Hematopoietic multipotent progenitor cell treated with erythropoietin and hydrocortisone succinate and interleukin-3 and kit ligand, for 17 days (in vitro differentiated cells): ENCODE data around the gene OGDHL.
"Not testable (repeated sequence)": the region's sequence is repeated elsewhere in the genome, so short reads cannot be mapped to it uniquely, and the experiment has no call there.

ENCODE experiments used
- DNase-seq: peaks from one replicate; pipeline ENCODE4 v3.0.0-alpha.2; 2015; ENCODE audit warnings: low spot score

The OGDHL gene

DNA sequence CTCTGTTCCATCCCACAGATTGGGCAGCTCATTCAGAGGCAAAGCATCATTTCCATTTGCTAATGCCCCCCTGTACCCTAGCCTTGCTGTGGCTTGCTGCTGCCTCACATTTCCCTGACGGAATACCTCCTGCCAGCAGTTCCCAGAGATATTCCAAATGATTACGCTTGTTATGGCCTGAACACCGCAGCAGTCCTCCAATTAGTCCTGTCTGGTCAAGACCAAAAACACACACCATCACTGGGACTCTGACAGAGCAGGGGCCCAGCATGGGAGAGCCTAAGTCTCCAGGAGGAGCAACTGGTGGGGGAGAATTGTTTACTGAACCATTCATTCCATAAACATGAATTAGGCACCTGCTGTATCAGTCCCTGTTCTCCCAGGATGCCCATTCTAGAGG, 6.1 kb downstream of the OGDHL start:
- DNase-seq: no peak

- DNase-seq: not testable (repeated sequence)
Measured at GRCh38 chr10:49754951-49755350, 7.2 kb downstream of the OGDHL start.

DNA sequence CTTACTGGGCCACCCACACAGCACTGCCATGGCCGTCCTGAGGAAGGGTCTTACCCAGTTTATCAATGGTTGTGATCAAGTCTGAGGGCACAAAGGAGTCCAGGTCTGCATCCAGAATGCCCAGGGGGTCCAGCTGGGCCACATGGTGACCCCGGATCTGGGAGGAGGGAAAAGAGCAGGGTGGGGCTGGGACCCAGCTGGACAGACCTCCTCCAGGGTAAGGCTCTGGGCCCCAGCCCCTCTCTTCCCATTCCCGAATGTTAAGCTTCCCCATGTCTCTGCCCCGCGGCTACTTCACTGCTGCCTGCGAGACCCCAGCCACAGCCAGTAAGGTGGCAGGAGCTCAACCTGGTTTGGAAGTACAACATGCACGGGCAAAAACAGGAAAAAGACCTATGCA, 9.5 kb downstream of the OGDHL start:
- no peak for DNase-seq

DNA sequence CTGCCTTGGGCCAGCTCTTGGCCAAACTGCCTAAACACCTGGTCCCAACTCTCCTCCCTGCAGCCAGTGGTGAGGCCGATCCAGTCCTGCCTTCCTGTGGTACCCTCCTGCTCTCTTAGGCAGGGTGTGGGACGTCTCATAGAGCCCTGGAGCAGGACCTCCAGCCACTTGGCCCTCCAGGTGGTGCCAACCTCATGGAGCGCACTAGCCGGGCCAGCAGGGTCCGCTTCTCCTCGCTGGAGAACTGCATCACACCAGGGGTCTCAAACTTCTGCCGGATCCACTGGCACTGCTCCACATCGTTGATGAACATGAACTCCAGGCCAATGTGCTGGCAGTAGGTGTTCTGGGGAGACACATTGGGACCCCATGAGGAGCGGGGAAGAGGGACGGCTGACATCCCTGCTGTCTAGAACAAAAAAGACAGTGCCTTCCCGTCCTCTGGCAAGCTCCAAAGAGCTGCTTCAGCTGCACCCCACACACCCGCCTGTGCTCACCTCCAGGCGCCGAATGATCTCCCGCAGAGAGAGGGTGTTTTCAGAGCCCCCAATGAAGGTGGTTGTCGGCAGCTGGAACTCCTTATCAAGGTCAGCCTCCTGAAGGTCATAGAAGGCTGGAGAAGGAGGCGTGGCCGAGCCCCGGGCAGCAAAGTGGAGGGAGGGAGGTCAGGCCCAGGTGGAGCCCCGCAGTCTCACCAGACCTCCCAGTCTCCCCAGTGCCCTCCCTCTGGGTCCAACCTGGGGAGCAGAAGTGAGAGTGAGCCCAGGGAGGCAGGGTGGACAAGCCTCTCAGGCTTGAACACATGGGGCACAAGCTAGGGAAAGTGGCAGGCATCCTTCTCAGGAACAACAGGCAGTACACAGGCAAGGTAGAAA, 10.2 kb downstream of the OGDHL start:
- DNase-seq: no peak

DNA sequence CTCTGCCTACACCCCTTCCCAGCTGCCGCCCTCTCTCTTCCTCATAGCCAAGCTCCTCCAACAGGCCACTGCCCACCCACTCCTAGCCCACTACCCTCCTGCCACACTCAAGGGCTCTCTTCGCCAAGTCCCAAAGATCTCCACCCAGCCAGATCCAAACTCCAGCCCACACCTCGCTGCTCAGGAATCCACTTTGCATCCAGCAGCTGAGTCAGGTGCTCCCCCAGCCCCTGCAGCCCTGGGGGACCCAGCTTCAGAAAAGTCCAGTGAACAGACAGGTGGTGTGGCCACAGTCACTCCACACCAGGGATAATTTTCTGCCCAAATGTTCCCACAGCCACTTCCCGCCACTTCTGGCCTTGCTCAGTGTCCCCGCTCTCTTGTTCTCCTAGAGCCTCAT, 10.9 kb downstream of the OGDHL start:
- no peak for DNase-seq

DNA sequence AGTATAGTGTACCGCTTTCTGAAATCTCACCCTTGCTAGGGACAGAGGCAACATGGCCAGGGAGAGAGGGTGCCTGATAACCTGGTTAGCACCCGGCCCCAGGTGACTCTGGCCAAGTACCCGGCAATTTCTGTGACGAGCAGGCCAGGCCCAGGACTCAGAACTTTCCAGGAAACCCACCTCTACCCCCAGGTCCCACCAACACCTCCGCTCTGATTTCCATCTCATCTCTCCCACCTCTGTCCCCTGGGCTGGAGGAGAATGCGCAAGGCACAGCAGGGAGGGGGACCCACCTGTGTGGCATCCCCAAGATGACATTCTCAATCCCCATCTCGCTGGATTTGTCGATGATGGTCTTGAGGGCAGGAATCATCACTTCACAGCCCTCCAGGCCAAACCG, 11.6 kb downstream of the OGDHL start:
- no peak for DNase-seq

DNA sequence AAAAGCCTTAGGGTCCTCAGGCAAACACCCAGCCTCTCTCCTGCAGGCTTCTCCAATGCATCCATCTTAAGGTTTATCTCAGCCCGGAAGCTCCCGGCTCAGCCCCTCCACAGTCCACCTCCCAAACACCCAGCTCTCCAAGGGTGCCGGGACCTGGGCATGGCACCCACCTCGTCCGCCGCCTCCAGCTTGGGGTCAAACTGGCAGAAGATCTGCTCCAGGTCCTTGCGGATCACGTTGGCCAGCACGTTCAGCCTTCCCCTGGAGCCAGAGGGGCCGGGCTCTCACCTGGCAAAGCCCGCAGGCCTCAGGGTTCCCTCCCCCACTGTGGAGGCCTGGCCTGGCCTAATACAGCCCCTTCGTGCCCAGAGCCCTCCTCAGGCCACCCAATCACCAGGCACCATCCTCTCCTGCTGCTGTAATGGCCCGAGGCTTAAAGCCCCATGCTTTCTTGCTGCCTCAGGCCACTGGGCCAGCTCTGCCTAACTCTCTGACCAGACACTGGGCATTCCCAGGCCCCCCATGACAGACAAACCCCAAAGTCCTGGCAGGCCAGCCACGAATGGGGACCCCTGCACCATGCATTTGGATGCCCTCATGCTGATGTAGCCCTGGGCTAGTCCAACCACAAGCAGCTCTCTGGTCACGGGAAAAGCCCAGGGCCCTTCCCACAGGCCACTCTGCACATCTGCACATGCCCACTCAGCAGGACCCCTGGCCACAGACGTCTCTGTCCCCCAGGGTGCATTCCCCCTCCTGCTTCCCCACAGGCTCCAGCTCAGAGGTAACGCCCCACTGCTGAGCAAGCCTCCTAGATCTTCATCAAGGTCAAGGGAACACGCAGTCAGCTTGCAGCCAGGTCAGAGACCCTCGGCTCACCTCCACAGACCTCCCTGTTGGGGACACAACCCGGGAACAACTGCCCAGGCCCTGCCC, 12.3 kb downstream of the OGDHL start:
- DNase-seq: no peak

- DNase-seq: no peak
Measured at GRCh38 chr10:49749144-49749543, 13.0 kb downstream of the OGDHL start.

DNA sequence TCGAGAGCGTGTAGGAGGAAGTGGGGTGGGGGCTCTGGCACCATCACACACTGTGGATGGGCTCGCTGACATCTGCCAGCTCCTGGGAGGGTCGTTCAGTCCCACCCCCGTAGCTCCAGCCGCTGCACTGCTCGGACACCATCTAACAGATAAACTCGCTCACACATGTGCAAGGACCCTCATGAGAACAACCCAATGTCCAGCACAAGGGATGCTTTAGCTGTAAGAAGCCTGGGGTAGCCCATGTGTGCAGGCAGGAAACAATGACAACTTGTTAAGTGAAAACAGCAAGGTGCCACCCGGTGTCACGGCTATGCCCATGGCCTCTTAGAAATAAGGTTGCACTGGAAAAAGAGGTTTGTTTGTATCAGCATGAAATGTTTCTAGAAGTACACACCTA, 14.1 kb downstream of the OGDHL start:
- DNase-seq: no peak

DNA sequence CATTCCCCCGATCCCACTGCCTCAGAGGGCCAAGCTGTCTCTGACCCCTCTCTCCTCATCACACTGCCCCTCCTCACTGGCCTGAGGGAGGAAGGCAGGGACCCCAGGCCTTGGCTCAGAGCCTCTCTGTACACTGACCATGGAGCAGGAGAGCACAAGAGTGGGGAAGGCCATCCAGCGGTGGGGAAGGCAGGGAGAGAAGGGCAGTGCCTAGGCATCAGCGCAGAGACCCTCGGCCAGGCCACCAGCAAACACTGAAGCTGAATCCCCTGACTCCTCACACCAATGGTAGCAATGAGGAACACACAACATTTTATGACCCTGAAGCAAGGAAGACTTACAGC, 14.8 kb downstream of the OGDHL start:
- no peak for DNase-seq

- no peak for DNase-seq
Measured at GRCh38 chr10:49746626-49747302, 15.4 kb downstream of the OGDHL start.

GRCh38 chr10:49745756-49746155, 16.4 kb downstream of the OGDHL start:
- no peak for DNase-seq

DNA sequence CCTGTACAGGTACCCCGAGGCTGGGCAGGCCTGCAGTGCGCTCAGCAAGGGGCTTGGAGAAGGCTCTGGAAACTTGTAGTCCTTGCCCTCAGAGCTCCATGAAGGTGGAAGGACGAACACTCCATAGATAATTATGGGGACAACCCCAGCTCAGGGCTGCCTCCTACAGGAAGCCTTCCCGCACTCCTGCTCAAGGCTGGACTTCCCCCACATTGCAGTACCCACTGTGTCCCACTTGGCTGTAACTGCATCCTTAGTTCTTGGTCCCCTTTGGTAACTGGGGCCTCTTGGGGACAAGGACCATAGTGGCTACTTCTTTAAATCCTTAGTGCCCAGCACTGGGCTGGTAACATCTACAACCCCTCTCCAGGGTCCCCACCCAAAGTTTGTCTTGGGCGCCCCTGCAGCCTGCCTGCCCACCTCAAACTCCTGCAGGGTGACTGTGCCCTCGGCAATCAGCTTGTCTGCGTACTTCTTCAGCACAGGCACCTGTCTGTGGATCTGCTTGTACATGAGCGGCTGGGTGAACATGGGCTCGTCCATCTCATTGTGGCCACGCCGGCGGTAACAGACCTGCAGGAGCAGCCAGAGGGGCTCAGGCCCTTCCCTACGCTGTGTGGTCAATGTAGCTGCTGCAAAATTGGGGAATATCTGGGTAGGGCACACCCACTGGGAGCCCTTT, 17.1 kb downstream of the OGDHL start:
- DNase-seq: no peak

DNA sequence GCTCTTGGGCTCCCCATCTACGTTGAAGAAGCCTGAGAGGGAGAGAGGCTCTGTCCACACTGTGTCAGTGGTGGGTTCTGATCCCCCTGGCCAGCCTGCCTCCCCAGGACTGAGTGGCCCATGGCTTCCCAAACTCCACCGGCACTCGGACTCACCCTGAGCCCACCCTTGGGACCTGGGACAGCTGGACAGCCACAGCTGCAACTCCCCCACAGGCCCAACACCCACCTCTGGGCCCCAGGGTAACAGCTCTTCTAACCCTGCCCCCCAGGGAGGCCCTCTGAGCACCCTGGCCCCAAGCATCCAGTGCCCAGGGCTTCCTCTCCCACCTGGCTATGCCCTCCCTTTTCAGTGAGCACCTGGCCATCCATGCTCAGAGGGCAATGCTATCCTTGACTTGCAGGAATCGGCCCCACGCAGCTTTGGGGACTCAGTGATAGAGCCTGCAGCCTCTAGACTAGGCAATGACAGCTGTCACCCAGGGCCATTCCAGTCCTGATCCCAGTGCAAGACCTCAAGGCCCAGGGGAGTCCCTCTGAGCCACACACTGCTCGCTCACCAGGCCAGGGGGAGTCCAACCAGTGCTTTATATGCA, 17.9 kb downstream of the OGDHL start:
- no peak for DNase-seq

DNA sequence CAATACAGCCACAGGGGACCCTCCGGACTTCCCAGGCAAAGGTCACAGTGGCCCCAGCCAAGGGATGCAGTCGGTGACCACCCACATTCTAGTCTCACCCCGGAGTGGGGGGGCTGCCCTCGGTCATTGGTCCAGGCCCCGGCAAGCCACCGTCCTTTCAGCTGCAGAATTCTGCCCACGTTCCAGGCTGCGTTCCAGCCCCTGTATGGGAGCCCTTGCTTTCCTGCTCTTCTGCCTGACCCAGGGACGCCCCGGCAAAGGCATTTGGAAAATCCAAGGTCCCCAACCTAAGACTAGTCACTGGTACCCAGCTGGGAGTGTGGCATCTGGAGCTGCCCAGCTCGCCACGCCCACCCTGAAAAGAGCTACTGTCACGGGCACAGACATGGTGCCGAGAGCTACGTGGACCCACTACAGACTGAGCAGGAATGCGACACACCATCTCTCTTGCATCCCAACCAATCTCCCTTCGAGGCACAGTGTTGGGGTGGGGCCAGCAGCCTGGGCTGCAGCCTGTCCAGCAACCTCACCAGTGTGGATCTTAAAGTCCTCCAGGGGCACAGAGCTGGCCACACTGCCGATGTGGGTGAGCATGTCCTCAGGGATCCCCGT, 18.6 kb downstream of the OGDHL start:
- no peak for DNase-seq

DNA sequence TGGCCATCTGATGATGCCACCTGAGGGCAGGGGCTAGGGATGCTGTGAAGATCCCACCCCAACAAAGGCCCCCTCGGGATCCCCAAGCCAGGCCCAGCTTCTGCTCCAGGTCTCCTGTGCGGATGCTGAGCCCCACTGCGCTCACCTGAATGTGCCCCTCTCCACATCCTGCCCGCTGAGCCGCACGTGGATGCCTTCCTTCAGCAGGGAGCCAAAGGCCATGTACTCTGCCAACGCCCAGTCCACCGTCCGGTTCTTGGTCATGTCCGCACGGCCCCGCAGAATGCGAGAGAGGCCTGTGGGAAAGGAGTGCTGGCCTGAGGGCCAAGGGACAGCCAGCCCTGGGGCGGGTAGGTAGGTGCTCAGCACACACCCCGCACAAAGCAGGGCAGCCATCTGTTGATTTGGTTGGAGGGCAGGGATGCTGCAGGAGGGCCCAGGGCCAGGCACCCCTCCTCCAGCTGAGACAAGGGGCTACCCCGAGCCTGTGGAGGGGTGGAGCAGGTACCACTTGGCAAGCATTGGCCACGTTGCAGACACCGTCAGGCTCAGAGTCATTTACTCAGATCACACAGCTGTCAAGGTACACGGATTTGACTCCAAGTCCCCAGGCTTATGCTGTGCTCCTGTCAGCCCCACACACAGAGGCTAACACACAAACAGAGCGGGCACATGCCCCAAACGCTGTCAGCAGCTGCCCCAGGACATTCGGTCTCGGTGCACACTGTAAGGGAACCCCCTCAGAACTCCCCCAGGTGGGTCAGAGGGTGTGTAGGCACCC, 19.2 kb downstream of the OGDHL start:
- no peak for DNase-seq

DNA sequence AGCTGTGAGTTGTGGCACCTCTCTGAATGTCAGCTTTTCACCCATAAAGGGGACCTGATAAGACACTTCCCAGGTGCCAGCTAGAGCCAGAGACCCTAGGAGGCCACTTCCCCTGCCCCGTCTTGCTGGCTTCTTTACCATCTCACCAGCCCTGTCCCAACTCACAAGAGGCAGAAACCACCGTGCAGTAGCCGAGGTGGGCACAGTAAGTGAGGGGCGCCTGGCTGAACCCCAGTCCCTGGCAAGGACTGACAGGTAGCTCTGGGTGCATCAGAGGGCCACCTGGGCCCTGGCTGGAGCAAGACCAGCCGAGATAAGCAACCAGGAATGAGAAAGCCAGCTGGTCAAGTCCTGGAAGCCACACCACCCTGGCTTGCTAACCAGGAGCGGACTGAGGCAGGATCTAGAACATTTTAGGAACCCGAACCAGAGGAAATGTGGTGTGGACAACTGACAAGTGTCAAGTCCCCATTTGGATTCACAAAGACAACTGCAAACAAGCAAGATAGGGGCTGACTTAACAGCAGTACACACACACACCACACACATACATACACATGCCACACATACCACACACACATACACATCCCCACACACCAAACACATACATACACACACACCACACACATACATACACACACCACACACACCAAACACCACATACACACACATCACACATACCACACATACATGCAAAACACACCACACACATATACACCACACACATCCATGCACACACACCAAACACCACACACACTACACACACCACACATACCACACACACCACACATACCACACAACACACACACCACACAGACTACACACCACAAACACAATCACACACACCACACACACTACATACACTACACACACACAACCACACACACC, 20.8 kb downstream of the OGDHL start:
- no peak for DNase-seq

DNA sequence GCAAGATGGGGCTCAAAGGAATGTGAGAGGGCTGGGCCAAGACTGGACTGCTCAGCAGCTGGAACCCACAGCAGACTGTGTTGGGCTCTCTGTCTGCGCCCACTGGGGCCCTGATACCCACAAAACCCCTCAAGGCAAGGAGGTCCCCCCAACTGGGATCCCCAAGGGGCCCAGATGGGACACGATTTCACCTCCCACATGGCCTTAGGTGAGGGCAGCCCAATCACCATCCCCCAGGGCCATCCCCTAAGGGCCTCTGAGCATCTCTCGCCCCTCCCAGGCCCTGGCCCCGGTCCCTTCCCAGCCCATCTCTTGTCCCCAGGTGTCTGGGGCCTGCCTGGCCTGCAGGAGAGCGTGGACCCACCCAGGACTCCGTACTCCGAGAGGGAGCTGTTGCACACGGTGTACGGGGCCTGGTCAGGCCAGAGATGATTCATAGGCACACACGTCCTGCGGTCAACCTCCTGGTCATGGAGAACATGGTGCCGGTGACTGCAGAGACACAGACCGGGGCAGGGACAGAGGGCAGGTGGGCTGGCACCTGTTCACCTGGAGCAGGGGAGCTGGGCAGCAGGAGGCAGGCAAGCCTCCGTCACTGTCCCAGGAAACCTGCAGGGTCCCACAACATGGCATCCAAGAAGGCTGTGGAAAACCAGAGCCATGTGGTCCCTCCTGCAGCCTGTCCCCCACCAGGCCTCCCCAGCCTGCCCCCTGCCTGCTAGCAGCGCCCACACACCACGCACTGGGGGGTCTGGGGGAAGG, 21.6 kb downstream of the OGDHL start:
- no peak for DNase-seq

DNA sequence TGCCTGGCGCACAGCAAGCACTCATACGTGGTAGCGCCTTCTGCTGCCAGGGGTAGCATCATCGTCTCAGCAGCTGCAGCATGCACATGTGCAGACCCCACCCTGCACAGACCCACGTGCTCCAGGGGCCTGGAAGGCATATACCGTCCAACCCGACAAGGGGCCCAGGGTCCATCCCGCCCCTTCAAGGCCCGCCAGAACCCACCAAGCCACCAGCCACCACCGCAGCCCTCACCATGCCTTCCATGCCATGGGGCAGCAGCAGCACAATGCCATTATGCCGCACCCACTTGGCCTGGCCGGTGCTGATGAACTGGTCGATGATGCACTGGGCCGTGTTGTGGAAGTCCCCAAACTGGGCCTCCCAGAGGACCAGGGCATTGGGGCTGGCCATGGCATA, 22.7 kb downstream of the OGDHL start:
- DNase-seq: no peak
